Mesenchymal stem cell (in vitro differentiated cells and primary cell): ENCODE data around the gene TLCD1.

Experiments used
- DNase-seq: peaks from one replicate; pipeline ENCODE4 v3.0.0-alpha.2; 2013
- H2AFZ ChIP-seq: one replicate; pipeline ENCODE4 v1.6.1; 2013; ENCODE audit warnings: low read depth, mild to moderate bottlenecking, control low read depth, inconsistent platforms, low read length, moderate library complexity
- H2AK5ac ChIP-seq: 2 replicates; pipeline ENCODE4 v1.6.1; 2013; ENCODE audit warnings: low read length, moderate library complexity, mild to moderate bottlenecking, inconsistent platforms; ENCODE audit not compliant: severe bottlenecking
- H2BK120ac ChIP-seq: one replicate; pipeline ENCODE4 v1.6.1; 2013; ENCODE audit warnings: low read depth, mild to moderate bottlenecking, inconsistent platforms, low read length, moderate library complexity
- H2BK12ac ChIP-seq, 2 experiments: one replicate each; pipeline ENCODE4 v1.6.1; 2013; ENCODE audit warnings: inconsistent platforms in 2 of 2, low read length in 2 of 2, mild to moderate bottlenecking in 2 of 2, moderate library complexity in 2 of 2, control low read depth in 1 of 2
- H2BK15ac ChIP-seq: one replicate; pipeline ENCODE4 v1.6.1; 2013; ENCODE audit warnings: mild to moderate bottlenecking, low read depth, inconsistent platforms; ENCODE audit not compliant: poor library complexity, severe bottlenecking
- H2BK5ac ChIP-seq: 2 replicates; pipeline ENCODE4 v1.6.1; 2013; ENCODE audit warnings: low read depth, mild to moderate bottlenecking, low read length, control low read depth, inconsistent platforms; ENCODE audit not compliant: poor library complexity, severe bottlenecking
- H3K14ac ChIP-seq, 2 experiments: one replicate each; pipeline ENCODE4 v1.6.1; 2013; ENCODE audit warnings: inconsistent platforms in 2 of 2, low read length in 2 of 2, control low read depth in 1 of 2, mild to moderate bottlenecking in 1 of 2, moderate library complexity in 1 of 2
- H3K18ac ChIP-seq, 2 experiments: one replicate each; pipeline ENCODE4 v1.6.1; 2013; ENCODE audit warnings: inconsistent platforms in 2 of 2, low read length in 2 of 2, control low read depth in 1 of 2, low read depth in 1 of 2, mild to moderate bottlenecking in 1 of 2
- H3K23ac ChIP-seq, 2 experiments: one replicate each; pipeline ENCODE4 v1.6.1; 2013; ENCODE audit warnings: inconsistent platforms in 2 of 2, low read length in 2 of 2, mild to moderate bottlenecking in 2 of 2, moderate library complexity in 2 of 2, control low read depth in 1 of 2
- H3K27ac ChIP-seq: 2 replicates; pipeline ENCODE4 v1.5.1; 2013; ENCODE audit warnings: mild to moderate bottlenecking, moderate library complexity, low read length, control low read depth, inconsistent platforms; ENCODE audit not compliant: poor library complexity, severe bottlenecking
- H3K27me3 ChIP-seq, 2 experiments: 2 replicates each; pipeline versions ENCODE4 v1.6.1 to v1.7.0; 2013; ENCODE audit warnings: low read length in 2 of 2, mild to moderate bottlenecking in 2 of 2, moderate library complexity in 2 of 2, control low read depth in 1 of 2, inconsistent platforms in 1 of 2; ENCODE audit not compliant: control insufficient read depth in 1 of 2, insufficient read depth in 1 of 2
- H3K36me3 ChIP-seq, 2 experiments: 2 replicates each; pipeline versions ENCODE4 v1.6.1 to v1.7.0; 2013; ENCODE audit warnings: low read length in 2 of 2, control low read depth in 1 of 2, inconsistent platforms in 1 of 2, low read depth in 1 of 2, mild to moderate bottlenecking in 1 of 2; ENCODE audit not compliant: insufficient read depth in 2 of 2, control insufficient read depth in 1 of 2
- H3K4ac ChIP-seq, 2 experiments: one replicate each; pipeline ENCODE4 v1.6.1; 2013; ENCODE audit warnings: inconsistent platforms in 2 of 2, low read length in 2 of 2, mild to moderate bottlenecking in 2 of 2, moderate library complexity in 2 of 2, control low read depth in 1 of 2, low read depth in 1 of 2
- H3K4me1 ChIP-seq: 2 replicates; pipeline ENCODE4 v1.6.1; 2013; ENCODE audit warnings: low read depth, low read length, control low read depth; ENCODE audit not compliant: control insufficient read depth, insufficient read depth
- H3K4me2 ChIP-seq: 2 replicates; pipeline ENCODE4 v1.6.1; 2013; ENCODE audit warnings: low read length, mild to moderate bottlenecking, inconsistent platforms; ENCODE audit not compliant: poor library complexity, severe bottlenecking
- H3K4me3 ChIP-seq, 2 experiments: 2 replicates each; pipeline versions ENCODE4 v1.5.1 to v1.7.0; 2013; ENCODE audit warnings: low read length in 2 of 2, mild to moderate bottlenecking in 2 of 2, control low read depth in 1 of 2, low read depth in 1 of 2; ENCODE audit not compliant: insufficient read depth in 1 of 2
- H3K79me1 ChIP-seq: replicated peaks from 2 replicates; pipeline ENCODE4 v1.6.1; 2013; ENCODE audit warnings: mild to moderate bottlenecking, control low read depth, low read length, inconsistent platforms; ENCODE audit not compliant: poor library complexity, severe bottlenecking
- H3K9ac ChIP-seq: 2 replicates; pipeline ENCODE4 v1.7.0; 2013; ENCODE audit warnings: mild to moderate bottlenecking, low read length, moderate library complexity
- H3K9me3 ChIP-seq: 2 replicates; pipeline ENCODE4 v1.7.0; 2013; ENCODE audit warnings: mild to moderate bottlenecking, low read length; ENCODE audit not compliant: control insufficient read depth
- H4K8ac ChIP-seq: one replicate; pipeline ENCODE4 v1.6.1; 2013; ENCODE audit warnings: inconsistent platforms, mild to moderate bottlenecking, low read length, moderate library complexity
- H4K91ac ChIP-seq: one replicate; pipeline ENCODE4 v1.6.1; 2013; ENCODE audit warnings: mild to moderate bottlenecking, low read length, inconsistent platforms
- WGBS: methylation state at CpG from one replicate; pipeline ENCODE4 v1.1.7; 2013; ENCODE audit warnings: mixed read lengths; 5-methylcytosine and 5-hydroxymethylcytosine counted together

The TLCD1 gene

GRCh38 chr17:28750178-28751047 lies 24.4 kb upstream of the TLCD1 start:
- H2BK15ac ChIP-seq: no peak overlapping the region
- no peak overlapping the region for H3K27ac ChIP-seq
- H3K36me3 ChIP-seq: peaks cover 60 to 69% of the 10 kb centered on the region in 2 experiments
- H2AK5ac ChIP-seq: no peak overlapping the region
- no peak overlapping the region for H2BK5ac ChIP-seq
- H3K14ac ChIP-seq: no peak overlapping the region
- H3K9me3 ChIP-seq: no peaks in the 10 kb centered on the region
- H3K4ac ChIP-seq: no peak overlapping the region
- H3K23ac ChIP-seq: no peak overlapping the region
- no peak overlapping the region for H2AFZ ChIP-seq
- H3K79me1 ChIP-seq: peaks cover 10% of the 10 kb centered on the region
- H3K27me3 ChIP-seq: no peaks in the 10 kb centered on the region
- peak; percentile 92 for DNase-seq
- WGBS: 55% methylated on average over 18 of the region's 20 CpGs
- no peak overlapping the region for H4K91ac ChIP-seq
- no peak overlapping the region for H3K18ac ChIP-seq
- H3K4me1 ChIP-seq: peaks cover 47% of the 10 kb centered on the region
- no peak overlapping the region for H3K4me3 ChIP-seq
- H3K9ac ChIP-seq: peak overlapping the region; percentile 73
- no peak overlapping the region for H3K4me2 ChIP-seq
- no peak overlapping the region for H2BK12ac ChIP-seq
- H2BK120ac ChIP-seq: no peak overlapping the region
- H4K8ac ChIP-seq: no peak overlapping the region

DNA sequence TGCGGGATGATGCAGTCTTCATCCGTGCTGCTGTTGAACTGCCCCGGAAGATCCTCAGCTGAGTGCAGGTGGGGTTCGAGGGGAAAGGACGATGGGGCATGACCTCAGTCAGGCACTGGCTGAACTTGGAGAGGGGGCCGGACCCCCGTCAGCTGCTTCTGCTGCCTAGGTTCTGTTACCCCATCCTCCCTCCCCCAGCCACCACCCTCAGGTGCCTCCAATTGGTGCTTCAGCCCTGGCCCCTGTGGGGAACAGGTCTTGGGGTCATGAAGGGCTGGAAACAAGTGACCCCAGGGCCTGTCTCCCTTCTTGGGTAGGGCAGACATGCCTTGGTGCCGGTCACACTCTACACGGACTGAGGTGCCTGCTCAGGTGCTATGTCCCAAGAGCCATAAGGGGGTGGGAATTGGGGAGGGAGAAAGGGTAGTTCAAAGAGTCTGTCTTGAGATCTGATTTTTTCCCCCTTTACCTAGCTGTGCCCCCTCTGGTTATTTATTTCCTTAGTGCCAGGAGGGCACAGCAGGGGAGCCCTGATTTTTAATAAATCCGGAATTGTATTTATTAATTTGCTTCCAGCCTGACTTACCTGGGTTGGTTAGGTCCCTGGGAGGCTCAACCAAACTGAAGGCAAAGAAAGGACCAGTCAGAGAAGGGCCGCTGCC lies 23.6 kb upstream of the TLCD1 start:
- H3K9me3 ChIP-seq: no peaks in the 10 kb centered on the region
- no peak overlapping the region for H3K18ac ChIP-seq
- H2BK120ac ChIP-seq: no peak overlapping the region
- peak overlapping the region; percentile 36 for H3K9ac ChIP-seq
- H2AFZ ChIP-seq: no peak overlapping the region
- WGBS: 56% methylated on average over 8 of the region's 11 CpGs
- no peak overlapping the region for H3K14ac ChIP-seq
- no peak overlapping the region for H3K23ac ChIP-seq
- H3K4me3 ChIP-seq: no peak overlapping the region
- H2BK15ac ChIP-seq: no peak overlapping the region
- peaks cover 43% of the 10 kb centered on the region for H3K4me1 ChIP-seq
- H3K27ac ChIP-seq: peak overlapping the region; percentile 3
- no peaks in the 10 kb centered on the region for H3K27me3 ChIP-seq
- H2BK5ac ChIP-seq: no peak overlapping the region
- no peak overlapping the region for H3K4me2 ChIP-seq
- H2AK5ac ChIP-seq: no peak overlapping the region
- H4K8ac ChIP-seq: peak overlapping the region; percentile 43
- peaks cover 10% of the 10 kb centered on the region for H3K79me1 ChIP-seq
- DNase-seq: no peak
- no peak overlapping the region for H3K4ac ChIP-seq
- H3K36me3 ChIP-seq: peaks cover 57 to 69% of the 10 kb centered on the region in 2 experiments
- H4K91ac ChIP-seq: no peak overlapping the region
- no peak overlapping the region for H2BK12ac ChIP-seq

- H2BK15ac ChIP-seq: no peak overlapping the region
Measured at GRCh38 chr17:28748852-28749515, 23.0 kb upstream of the TLCD1 start.

More at GRCh38 chr17:28748852-28749515, 23.0 kb upstream of the TLCD1 start:
- DNase-seq: peak; percentile 40
- H3K14ac ChIP-seq: no peak overlapping the region
- no peak overlapping the region for H2BK12ac ChIP-seq
- no peak overlapping the region for H4K91ac ChIP-seq
- H2BK120ac ChIP-seq: no peak overlapping the region
- H3K18ac ChIP-seq: no peak overlapping the region
- H3K36me3 ChIP-seq: peaks cover 57 to 69% of the 10 kb centered on the region in 2 experiments
- no peak overlapping the region for H3K4me3 ChIP-seq
- peak overlapping the region; percentile 36 for H3K9ac ChIP-seq
- peak overlapping the region; percentile 33 for H4K8ac ChIP-seq
- H3K4me1 ChIP-seq: peaks cover 43% of the 10 kb centered on the region
- H3K79me1 ChIP-seq: peaks cover 10% of the 10 kb centered on the region
- WGBS: 93% methylated on average over 18 of the region's 18 CpGs
- H2AFZ ChIP-seq: no peak overlapping the region
- H2BK5ac ChIP-seq: no peak overlapping the region
- H2AK5ac ChIP-seq: no peak overlapping the region
- no peaks in the 10 kb centered on the region for H3K27me3 ChIP-seq
- H3K9me3 ChIP-seq: no peaks in the 10 kb centered on the region
- H3K4ac ChIP-seq: no peak overlapping the region
- no peak overlapping the region for H3K23ac ChIP-seq
- peak overlapping the region; percentile 8 for H3K27ac ChIP-seq
- H3K4me2 ChIP-seq: no peak overlapping the region
